C4-2B (cell line): ENCODE results near the gene BTBD9.

ENCODE experiments used
- CTCF ChIP-seq: fragments of 450-650 bp; conservative IDR thresholded peaks from 2 replicates; pipeline ENCODE4 v1.5.1; 2017; ENCODE audit warnings: mild to moderate bottlenecking
- ZFX ChIP-seq: fragments of 450-650 bp; IDR thresholded peaks from 2 replicates; pipeline ENCODE4 v1.6.1; 2017

- TF ChIP-seq CTCF (no peak), ZFX (no peak)
Observed at GRCh38 chr6:38141716-38142115, 498.0 kb downstream of the BTBD9 start.
